Smooth muscle cell (in vitro differentiated cells): Measurements from ENCODE around the gene C16orf74. TPM values are rescaled to one million over a fixed set of nuclear protein-coding genes. Genes with fewer than 3 reads are reported as not detected.

ENCODE experiments used
- DNase-seq: peaks from one replicate; lab custom pipeline; 2025; ENCODE audit not compliant: unreplicated experiment; lab: John Stamatoyannopoulos, UW
- H2AFZ ChIP-seq: fragments of 200-600 bp; sonication (generic); 2 replicates; pipeline ENCODE4 v1.6.0; 2016; ENCODE audit warnings: antibody characterized with exemption, low read depth, mild to moderate bottlenecking
- H3F3A ChIP-seq: fragments of 200-600 bp; sonication (generic); 2 replicates; pipeline ENCODE4 v1.6.0; 2017; ENCODE audit warnings: antibody characterized with exemption, low read depth
- H3K27ac ChIP-seq: fragments of 200-600 bp; sonication (generic); 2 replicates; pipeline ENCODE4 v1.5.1; 2016; ENCODE audit warnings: low read depth, mild to moderate bottlenecking
- H3K27me3 ChIP-seq: fragments of 200-600 bp; sonication (generic); 2 replicates; pipeline ENCODE4 v1.6.1; 2016; ENCODE audit warnings: low read depth, mild to moderate bottlenecking
- H3K36me3 ChIP-seq: fragments of 200-600 bp; sonication (generic); 2 replicates; pipeline ENCODE4 v1.5.1; 2016; ENCODE audit warnings: low read depth
- H3K4me1 ChIP-seq: fragments of 200-600 bp; sonication (generic); 2 replicates; pipeline ENCODE4 v1.5.1; 2016; ENCODE audit warnings: low read depth
- H3K4me2 ChIP-seq: fragments of 200-600 bp; sonication (generic); 2 replicates; pipeline ENCODE4 v1.6.0; 2016; ENCODE audit warnings: mild to moderate bottlenecking
- H3K4me3 ChIP-seq: fragments of 200-600 bp; sonication (generic); 2 replicates; pipeline ENCODE4 v1.5.1; 2016; ENCODE audit warnings: mild to moderate bottlenecking
- H3K79me2 ChIP-seq: fragments of 200-600 bp; sonication (generic); 2 replicates; pipeline ENCODE4 v1.6.0; 2016; ENCODE audit warnings: low read depth, mild to moderate bottlenecking
- H3K9ac ChIP-seq: fragments of 200-600 bp; sonication (generic); 2 replicates; pipeline ENCODE4 v1.6.0; 2016; ENCODE audit warnings: low read depth
- H3K9me3 ChIP-seq: fragments of 200-600 bp; sonication (generic); replicated peaks from 2 replicates; pipeline ENCODE4 v1.5.1; 2016; ENCODE audit warnings: low read depth
- H4K20me1 ChIP-seq: fragments of 200-600 bp; sonication (generic); 2 replicates; pipeline ENCODE4 v1.6.0; 2016; ENCODE audit warnings: low read depth
- WGBS: methylation state at CpG from one replicate; pipeline ENCODE4 v1.1.7; 2016; ENCODE audit warnings: low lambda C conversion rate; 5-methylcytosine and 5-hydroxymethylcytosine counted together
- polyA plus RNA-seq: library from polyadenylated mRNA; unstranded; fragments of >200 nt; fragmentation: Nextera tagmentation; extraction: Ambion mirVana; gene quantifications from 2 replicates; pipeline ENCODE4 v1.2.1, GENCODE V29; 2016
- total RNA-seq: library from RNA; depleted of rRNA; stranded (reverse); fragments of >200 nt; gene quantifications from 2 replicates; pipeline ENCODE4 v1.2.3, GENCODE V29; 2014
- TF ChIP-seq, protein P1 (sequence below): fragments of 200-600 bp; sonication (generic); IDR thresholded peaks from 2 replicates; pipeline ENCODE4 v1.5.1; 2017; ENCODE audit warnings: borderline replicate concordance, mild to moderate bottlenecking, antibody characterized with exemption; ENCODE audit not compliant: insufficient read depth, poor library complexity, severe bottlenecking

The C16orf74 gene
- total RNA-seq = 0.31 and 1.8 TPM in 2 replicates
- 1.7 and 5.2 TPM in 2 replicates for polyA plus RNA-seq

DNA sequence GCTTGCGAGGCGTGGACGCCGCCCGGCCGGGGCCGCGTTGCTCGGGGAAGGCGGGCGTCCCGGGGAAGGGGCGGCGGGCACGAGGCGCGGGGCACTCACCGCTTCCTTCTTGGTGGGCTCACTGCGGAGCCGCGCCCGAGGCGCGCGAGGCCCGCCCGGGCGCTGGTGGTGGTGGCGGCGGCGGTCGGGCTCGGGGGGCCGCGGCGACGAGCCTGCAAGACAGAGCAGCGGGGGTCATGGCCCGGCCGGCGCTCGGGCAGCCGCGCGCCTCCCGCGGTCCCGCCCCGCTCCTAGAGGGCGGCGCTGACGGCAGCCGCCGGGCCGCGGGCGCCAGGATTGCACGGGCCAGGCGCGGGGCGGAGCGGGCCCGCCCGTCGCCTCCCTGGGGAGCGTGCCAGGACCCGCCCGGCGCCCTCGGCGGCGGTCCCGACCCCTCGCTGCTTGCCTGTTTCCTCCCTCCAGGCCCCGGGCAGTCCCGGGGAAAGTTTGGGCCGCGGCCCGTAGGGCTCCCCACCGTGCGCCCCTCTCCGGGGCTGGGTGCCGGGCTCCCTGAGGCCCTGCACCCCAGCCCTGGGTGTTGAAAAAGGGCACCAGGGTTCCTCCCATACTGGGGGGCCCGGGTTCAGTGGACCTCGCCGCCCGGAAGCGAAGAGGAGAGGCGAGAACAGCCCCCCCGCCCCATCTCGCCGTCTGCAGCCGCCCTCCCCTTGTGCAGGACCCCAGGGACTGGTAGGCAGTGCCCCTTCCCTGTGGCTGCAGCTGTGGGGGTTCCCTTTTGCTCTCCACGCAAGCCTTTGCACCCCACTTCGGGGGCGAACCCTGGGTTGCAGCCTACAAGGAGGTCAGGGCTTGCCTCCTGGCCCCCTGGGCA is at the start of gene C16orf74:
TSS of gene C16orf74 (minus strand) at position 270 of the 871 bp plus-strand sequence. CDS start 15,879 bp downstream, outside the sequence.
- H3K27me3 ChIP-seq = peaks cover 26% of the 10 kb centered on the region
- 12% methylated on average over 29 of the region's 96 CpGs for WGBS
- H3K9me3 ChIP-seq = no peaks in the 10 kb centered on the region
- peaks cover 31% of the 10 kb centered on the region for H3K4me1 ChIP-seq
- peak within 1 kb of the TSS; percentile 63 for H3K4me3 ChIP-seq
- H3K4me2 ChIP-seq = peak within 1 kb of the TSS; percentile 99
- TF ChIP-seq, protein P1, sequence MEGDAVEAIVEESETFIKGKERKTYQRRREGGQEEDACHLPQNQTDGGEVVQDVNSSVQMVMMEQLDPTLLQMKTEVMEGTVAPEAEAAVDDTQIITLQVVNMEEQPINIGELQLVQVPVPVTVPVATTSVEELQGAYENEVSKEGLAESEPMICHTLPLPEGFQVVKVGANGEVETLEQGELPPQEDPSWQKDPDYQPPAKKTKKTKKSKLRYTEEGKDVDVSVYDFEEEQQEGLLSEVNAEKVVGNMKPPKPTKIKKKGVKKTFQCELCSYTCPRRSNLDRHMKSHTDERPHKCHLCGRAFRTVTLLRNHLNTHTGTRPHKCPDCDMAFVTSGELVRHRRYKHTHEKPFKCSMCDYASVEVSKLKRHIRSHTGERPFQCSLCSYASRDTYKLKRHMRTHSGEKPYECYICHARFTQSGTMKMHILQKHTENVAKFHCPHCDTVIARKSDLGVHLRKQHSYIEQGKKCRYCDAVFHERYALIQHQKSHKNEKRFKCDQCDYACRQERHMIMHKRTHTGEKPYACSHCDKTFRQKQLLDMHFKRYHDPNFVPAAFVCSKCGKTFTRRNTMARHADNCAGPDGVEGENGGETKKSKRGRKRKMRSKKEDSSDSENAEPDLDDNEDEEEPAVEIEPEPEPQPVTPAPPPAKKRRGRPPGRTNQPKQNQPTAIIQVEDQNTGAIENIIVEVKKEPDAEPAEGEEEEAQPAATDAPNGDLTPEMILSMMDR = no peak
- no peak within 1 kb of the TSS for H3K9ac ChIP-seq
- DNase-seq = no peak
- H3K36me3 ChIP-seq = no peaks in the 10 kb centered on the region
- peak within 1 kb of the TSS; percentile 79 for H2AFZ ChIP-seq
- H4K20me1 ChIP-seq = no peaks in the 10 kb centered on the region
- no peaks in the 10 kb centered on the region for H3K79me2 ChIP-seq
- H3K27ac ChIP-seq = no peak within 1 kb of the TSS
- no peaks in the 10 kb centered on the region for H3F3A ChIP-seq

DNA sequence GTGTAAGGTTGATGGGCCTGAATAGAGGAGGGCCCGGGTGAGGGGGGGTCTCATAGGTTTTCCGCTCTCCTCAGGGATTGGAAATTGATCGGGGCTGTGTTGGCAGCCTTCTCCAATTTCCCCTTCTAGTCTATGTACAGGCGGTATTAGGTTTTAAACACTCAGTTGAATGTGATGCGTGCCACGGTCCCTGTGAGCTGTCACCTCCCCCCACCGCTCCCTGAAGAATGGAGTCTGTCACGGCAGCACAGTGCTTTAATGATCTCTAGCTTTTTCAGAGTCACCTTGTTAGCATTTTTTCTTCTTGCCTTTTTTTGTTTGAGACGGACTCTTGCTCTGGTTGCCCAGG is 49.4 kb upstream of the C16orf74 start:
- peaks cover 58% of the 10 kb centered on the region for H4K20me1 ChIP-seq
- H3K4me3 ChIP-seq = peak overlapping the region; percentile 87
- H2AFZ ChIP-seq = peak overlapping the region; percentile 83
- 16% methylated on average over 9 of the region's 9 CpGs for WGBS
- DNase-seq = peak; percentile 45
- H3K9me3 ChIP-seq = no peaks in the 10 kb centered on the region
- H3F3A ChIP-seq = no peaks in the 10 kb centered on the region
- peaks cover 19% of the 10 kb centered on the region for H3K4me1 ChIP-seq
- peak overlapping the region; percentile 99 for H3K9ac ChIP-seq
- H3K4me2 ChIP-seq = peak overlapping the region; percentile 93
- peaks cover 69% of the 10 kb centered on the region for H3K79me2 ChIP-seq
- H3K36me3 ChIP-seq = peaks cover 4% of the 10 kb centered on the region
- no peaks in the 10 kb centered on the region for H3K27me3 ChIP-seq
- peak overlapping the region; percentile 96 for H3K27ac ChIP-seq
- TF ChIP-seq, protein P1 = no peak

DNA sequence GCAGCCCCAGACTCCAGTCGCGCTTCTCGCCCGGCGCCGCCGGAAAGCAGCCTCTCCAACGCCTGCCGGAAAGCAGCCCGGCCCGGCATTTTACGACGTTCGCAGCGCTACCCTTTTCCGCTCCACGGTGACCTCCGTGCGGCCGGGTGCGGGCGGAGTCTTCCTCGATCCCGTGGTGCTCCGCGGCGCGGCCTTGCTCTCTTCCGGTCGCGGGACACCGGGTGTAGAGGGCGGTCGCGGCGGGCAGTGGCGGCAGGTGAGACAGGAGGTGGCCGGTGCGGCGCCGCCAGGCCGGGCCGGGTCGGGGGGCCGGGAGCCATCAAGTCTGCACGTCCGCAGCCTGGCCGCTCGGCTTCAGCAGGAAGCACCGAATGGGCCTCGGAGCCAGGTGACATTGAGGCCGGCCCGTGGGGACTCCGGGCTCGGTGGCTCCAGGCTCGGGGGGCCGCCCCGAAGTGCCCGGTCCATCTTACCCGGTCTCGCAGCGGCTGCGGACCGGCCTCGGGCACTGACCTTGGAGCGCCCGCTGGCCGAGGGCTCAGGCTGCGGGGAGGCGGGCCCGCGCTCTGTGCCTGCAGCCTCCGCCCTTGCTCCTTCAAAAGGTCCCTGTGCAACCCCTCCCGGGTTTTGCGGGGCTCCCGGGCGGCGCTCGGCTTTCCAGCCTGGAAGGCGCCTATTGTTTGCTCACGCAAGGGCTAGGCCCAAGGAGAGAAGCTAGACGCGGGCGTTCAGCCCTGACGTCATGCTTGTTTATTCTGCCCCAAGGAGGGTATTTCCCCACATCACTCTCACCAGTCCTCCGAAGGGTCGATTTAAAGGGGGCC is 48.8 kb upstream of the C16orf74 start, which contains the start of the genes COX4I1 and EMC8:
TSS of gene COX4I1 (plus strand) at position 199 of the 824 bp plus-strand sequence. CDS start 1,511 bp downstream, outside the sequence.
TSS of gene EMC8 (minus strand) at position 48 of the 824 bp plus-strand sequence. CDS start 249 bp downstream, outside the sequence.
- H3K79me2 ChIP-seq = peaks cover 75% of the 10 kb centered on the region
- H2AFZ ChIP-seq = peak within 1 kb of the TSS; percentile 83
- no peaks in the 10 kb centered on the region for H3F3A ChIP-seq
- TF ChIP-seq, protein P1 = no peak
- peak within 1 kb of the TSS; percentile 87 for H3K4me3 ChIP-seq
- H3K9ac ChIP-seq = peak within 1 kb of the TSS; percentile 99
- H3K27me3 ChIP-seq = no peaks in the 10 kb centered on the region
- 1% methylated on average over 69 of the region's 87 CpGs for WGBS
- peak within 1 kb of the TSS; percentile 93 for H3K4me2 ChIP-seq
- DNase-seq = peak; percentile 65
- H3K27ac ChIP-seq = peak within 1 kb of the TSS; percentile 96
- peaks cover 59% of the 10 kb centered on the region for H4K20me1 ChIP-seq
- peaks cover 19% of the 10 kb centered on the region for H3K4me1 ChIP-seq
- no peaks in the 10 kb centered on the region for H3K36me3 ChIP-seq
- H3K9me3 ChIP-seq = no peaks in the 10 kb centered on the region
